ENCODE data around the gene SEMA4C. TPM values are rescaled to one million over a fixed set of nuclear protein-coding genes. Genes with fewer than 3 reads are reported as not detected.
A peak's percentile ranks its signal among the peaks of the same experiment; 100 is the strongest.

The SEMA4C gene
- polyA plus RNA-seq, 2 of the 4 experiments (the other 2 are of a cell fraction): 11.0 to 14.4 TPM

DNA sequence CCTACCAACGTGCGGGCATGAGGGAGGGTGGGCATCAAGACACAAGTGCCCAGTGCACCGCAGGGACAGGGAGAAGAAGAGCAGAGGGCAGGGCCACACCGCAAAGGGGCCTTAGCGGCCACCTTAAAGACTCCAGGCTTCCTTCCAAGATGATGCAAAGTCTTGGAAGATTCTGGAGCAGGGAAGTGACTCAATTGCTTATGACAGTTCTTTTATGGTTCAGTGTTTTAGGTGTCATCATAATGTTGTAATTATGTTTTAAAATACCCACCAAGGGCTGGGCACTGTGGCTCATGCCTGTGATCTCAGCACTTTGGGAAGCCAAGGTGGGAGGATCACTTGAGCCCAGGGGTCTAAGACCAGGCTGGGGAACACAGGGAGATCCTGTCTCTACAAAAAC is 44.5 kb upstream of the SEMA4C start:
- ATAC-seq (no peak), DNase-seq (ENCODE audit: low read depth in 1 of 2, low spot score in 1 of 2) (no peak), FAIRE-seq (no peak)
- CTCF ChIA-PET: no interaction called here
- no peak for TF ChIP-seq EHF (CRISPR knock-in tag; IDR thresholded peaks at IDR 0.05)
- no peak for TF ChIP-seq ESRRA (IDR thresholded peaks at IDR 0.05; ENCODE audit: borderline replicate concordance, low read length)
- Histone ChIP-seq H3K27ac (no peak overlapping the region), H3K4me3 (no peak overlapping the region), H3K4me1 (no peaks in the 10 kb centered on the region), H3K9me3 (peaks cover 24% of the 10 kb centered on the region), H3K4me2 (no peak overlapping the region)
- POLR2A ChIA-PET: no interaction called here
- WGBS (ENCODE audit: missing lambda C conversion rate): 46% methylated on average over 5 of the region's 5 CpGs

DNA sequence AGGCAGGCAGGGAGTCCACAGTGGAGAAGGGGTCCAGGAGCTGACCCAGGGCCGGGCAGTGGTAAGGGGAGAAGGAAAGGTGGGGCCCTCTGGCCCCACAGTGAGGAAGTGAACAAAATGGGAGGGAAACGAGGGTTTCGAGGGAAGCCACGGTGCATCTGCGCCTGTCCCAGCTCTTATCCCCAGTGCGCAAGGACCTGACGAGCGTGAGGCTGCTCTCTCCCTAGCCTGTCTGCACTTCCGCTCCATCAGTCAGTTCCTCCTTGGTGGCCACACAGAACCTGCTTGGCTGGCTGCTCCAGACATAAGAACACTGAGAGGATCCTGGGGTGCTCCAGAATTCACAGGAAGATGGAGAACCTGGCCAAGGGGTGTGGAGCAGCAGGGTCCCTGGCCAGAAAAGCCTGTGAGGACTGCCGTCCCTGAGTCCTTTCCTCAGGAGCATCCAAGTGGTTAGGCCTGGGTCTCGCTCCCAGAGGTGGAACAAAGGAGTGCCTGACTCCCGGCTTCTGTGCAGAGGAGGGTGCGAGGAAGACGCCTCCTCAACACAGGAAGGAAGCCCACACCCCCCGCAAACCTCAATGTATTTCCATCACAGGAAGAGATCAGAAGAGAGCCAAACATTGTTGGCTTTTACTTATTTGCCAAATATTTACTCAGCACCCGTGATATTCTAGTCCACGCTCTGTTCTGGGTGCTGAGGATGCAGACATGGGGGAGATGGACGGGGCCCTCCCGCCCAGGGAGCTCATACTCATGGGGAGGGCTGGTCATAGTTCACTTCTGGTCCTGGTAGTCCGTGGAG is 43.7 kb upstream of the SEMA4C start:
- TF ChIP-seq HOXB5 (CRISPR knock-in tag; IDR thresholded peaks at IDR 0.05) (no peak), NFE2L2 (conservative IDR thresholded peaks at IDR 0.05; ENCODE audit: low read length) (no peak), ZNF302 (CRISPR knock-in tag; IDR thresholded peaks at IDR 0.05) (no peak), FOSL2 (IDR thresholded peaks at IDR 0.05) (no peak), FOSL2 (CRISPR knock-in tag; IDR thresholded peaks at IDR 0.05) (no peak), SMC3 (IDR thresholded peaks at IDR 0.05) (no peak), TFCP2L1 (CRISPR knock-in tag; IDR thresholded peaks at IDR 0.05) (no peak), ESRRA (IDR thresholded peaks at IDR 0.05; ENCODE audit: borderline replicate concordance, low read length) (no peak), JUNB (IDR thresholded peaks at IDR 0.05) (no peak), MYC (IDR thresholded peaks at IDR 0.05; ENCODE audit: borderline replicate concordance, low read length) (no peak), POLR2A (IDR thresholded peaks at IDR 0.05; ENCODE audit: low read length) (no peak), MAZ (IDR thresholded peaks at IDR 0.05; ENCODE audit: borderline replicate concordance, low read depth, low read length) (no peak), RFX5 (IDR thresholded peaks at IDR 0.05) (no peak)
- TF ChIP-seq, protein P1, sequence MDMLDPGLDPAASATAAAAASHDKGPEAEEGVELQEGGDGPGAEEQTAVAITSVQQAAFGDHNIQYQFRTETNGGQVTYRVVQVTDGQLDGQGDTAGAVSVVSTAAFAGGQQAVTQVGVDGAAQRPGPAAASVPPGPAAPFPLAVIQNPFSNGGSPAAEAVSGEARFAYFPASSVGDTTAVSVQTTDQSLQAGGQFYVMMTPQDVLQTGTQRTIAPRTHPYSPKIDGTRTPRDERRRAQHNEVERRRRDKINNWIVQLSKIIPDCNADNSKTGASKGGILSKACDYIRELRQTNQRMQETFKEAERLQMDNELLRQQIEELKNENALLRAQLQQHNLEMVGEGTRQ (IDR thresholded peaks at IDR 0.05): no peak
- H3K4me1 ChIP-seq: no peaks in the 10 kb centered on the region
- peaks cover 24% of the 10 kb centered on the region for H3K9me3 ChIP-seq
- ATAC-seq: peak; percentile 32 to 38; a peak in 3 of 6 replicates
- ChIA-PET CTCF (interaction anchor here (1.6 kb wide), 1 partner anchor 37 kb away, joined by 7 read pairs; no protein-coding TSS in a partner anchor), POLR2A (no interaction called here)
- H3K27ac ChIP-seq: no peak overlapping the region
- no peak for DNase-seq (ENCODE audit: low read depth in 1 of 2, low spot score in 1 of 2)
- FAIRE-seq: no peak
- 60% methylated on average over 20 of the region's 20 CpGs for WGBS (ENCODE audit: missing lambda C conversion rate)
- H3K4me3 ChIP-seq: no peak overlapping the region
- no peak overlapping the region for H3K4me2 ChIP-seq

DNA sequence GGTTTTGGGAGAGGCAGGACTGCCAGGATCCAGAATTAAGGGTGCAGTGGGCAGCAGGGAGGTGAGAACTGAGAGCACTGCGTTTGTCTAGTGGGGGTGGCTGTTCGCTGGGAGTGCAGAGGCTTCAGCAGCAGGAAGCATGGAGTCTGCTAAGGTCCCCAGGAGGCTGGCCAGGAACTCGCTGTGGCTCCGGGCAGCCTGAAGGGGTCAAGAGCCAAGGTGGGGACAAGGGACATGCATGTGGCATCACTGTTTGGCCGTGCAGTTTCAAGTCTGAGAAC is 43.2 kb upstream of the SEMA4C start:
- Histone ChIP-seq H3K27ac (no peak overlapping the region), H3K4me1 (no peaks in the 10 kb centered on the region), H3K9me3 (peaks cover 24% of the 10 kb centered on the region), H3K4me3 (no peak overlapping the region), H3K4me2 (no peak overlapping the region)
- DNase-seq (ENCODE audit: low read depth in 1 of 2, low spot score in 1 of 2) (no peak), ATAC-seq (peak in 1 of 2 experiments; percentile 35; a peak in 1 of 6 replicates), FAIRE-seq (no peak)
- TF ChIP-seq SMC3 (IDR thresholded peaks at IDR 0.05) (no peak), EHMT2 (IDR thresholded peaks at IDR 0.05; ENCODE audit: low read depth) (no peak), RAD21 (conservative IDR thresholded peaks at IDR 0.05 in 1 of 2, IDR thresholded peaks at IDR 0.05 in 1 of 2) (no peak), POLR2AphosphoS2 (conservative IDR thresholded peaks at IDR 0.05; ENCODE audit: low read length) (no peak), CBX8 (IDR thresholded peaks at IDR 0.05) (no peak), FOSB (CRISPR knock-in tag; IDR thresholded peaks at IDR 0.05) (no peak), KDM1A (IDR thresholded peaks at IDR 0.05; ENCODE audit: low read depth) (no peak), POLR2A (IDR thresholded peaks at IDR 0.05; ENCODE audit: low read length) (no peak), HEYL (CRISPR knock-in tag; IDR thresholded peaks at IDR 0.05) (no peak), RNF2 (IDR thresholded peaks at IDR 0.05; ENCODE audit: borderline replicate concordance, low read depth) (no peak), ZC3H11A (IDR thresholded peaks at IDR 0.05) (no peak), CHD2 (IDR thresholded peaks at IDR 0.05; ENCODE audit: low read length, partially characterized antibody) (no peak), HDAC2 (IDR thresholded peaks at IDR 0.05) (no peak)
- TF ChIP-seq, protein P2, sequence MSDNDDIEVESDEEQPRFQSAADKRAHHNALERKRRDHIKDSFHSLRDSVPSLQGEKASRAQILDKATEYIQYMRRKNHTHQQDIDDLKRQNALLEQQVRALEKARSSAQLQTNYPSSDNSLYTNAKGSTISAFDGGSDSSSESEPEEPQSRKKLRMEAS (IDR thresholded peaks at IDR 0.05): no peak
- ChIA-PET CTCF (interaction anchor here (1.6 kb wide), 1 partner anchor 38 kb away, joined by 7 read pairs; no protein-coding TSS in a partner anchor), POLR2A (no interaction called here)
- 38% methylated on average over 3 of the region's 5 CpGs for WGBS (ENCODE audit: missing lambda C conversion rate)
